GM18861 (cell line): ENCODE measurements around the gene IGFLR1.
A peak's percentile ranks its signal among the peaks of the same experiment; 100 is the strongest.

Experiments used
- ATAC-seq: cut with Tn5 transposase; IDR thresholded peaks from one replicate; pipeline ENCODE4 v1.9.1; 2021; ENCODE audit not compliant: unreplicated experiment

IGFLR1 gene

GRCh38 chr19:35756377-35757230 lies 14.4 kb upstream of the IGFLR1 start, which contains the start of gene HSPB6:
Gene HSPB6, minus strand, starts transcription at chr19:35757029. Its CDS starts 21 bp downstream, at chr19:35757008.
- ATAC-seq, result no peak

DNA sequence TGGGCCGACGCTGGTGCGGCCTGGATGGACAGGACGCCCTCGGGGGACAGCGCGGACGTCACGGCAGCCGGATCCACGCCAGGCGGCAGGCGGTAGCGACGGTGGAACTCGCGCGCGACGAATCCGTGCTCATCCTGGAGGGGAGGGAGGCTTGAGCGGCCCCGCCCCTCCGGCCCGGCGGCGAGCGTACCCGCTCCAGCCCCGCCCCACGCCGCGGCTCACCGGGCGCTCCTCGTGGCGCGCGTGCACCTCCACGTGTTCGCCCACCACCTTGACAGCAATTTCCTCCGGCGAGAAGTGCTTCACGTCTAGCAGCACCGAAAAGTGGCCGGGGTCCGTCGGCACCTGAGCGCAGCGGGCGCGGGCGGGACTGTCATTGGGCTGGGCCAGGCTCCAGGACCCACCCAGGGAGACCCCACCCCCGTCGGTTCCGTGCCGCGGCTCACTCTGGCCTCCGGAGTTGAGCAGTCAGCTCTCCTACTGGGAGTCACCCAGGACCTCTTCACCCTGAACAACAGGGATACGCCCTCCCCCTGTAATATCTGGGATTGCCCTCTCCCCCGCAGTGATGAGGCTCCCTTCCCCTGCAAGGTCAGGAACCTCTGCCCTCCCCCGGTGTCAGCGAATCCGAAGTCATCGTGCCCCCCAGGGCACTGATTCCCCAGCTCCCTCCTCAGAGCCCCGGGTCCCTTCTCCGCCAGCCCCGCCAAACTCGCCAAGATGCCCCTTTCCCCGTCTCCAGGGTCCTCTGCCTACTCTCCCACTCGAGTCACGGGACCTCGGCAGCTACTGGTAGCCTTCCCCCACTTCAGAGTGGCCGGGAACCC lies 13.5 kb upstream of the IGFLR1 start:
- ATAC-seq, result no peak

GRCh38 chr19:35755131-35755549 lies 12.9 kb upstream of the IGFLR1 start:
- ATAC-seq, result no peak

- ATAC-seq, result no peak
Observed at GRCh38 chr19:35754370-35755130, 12.3 kb upstream of the IGFLR1 start.

DNA sequence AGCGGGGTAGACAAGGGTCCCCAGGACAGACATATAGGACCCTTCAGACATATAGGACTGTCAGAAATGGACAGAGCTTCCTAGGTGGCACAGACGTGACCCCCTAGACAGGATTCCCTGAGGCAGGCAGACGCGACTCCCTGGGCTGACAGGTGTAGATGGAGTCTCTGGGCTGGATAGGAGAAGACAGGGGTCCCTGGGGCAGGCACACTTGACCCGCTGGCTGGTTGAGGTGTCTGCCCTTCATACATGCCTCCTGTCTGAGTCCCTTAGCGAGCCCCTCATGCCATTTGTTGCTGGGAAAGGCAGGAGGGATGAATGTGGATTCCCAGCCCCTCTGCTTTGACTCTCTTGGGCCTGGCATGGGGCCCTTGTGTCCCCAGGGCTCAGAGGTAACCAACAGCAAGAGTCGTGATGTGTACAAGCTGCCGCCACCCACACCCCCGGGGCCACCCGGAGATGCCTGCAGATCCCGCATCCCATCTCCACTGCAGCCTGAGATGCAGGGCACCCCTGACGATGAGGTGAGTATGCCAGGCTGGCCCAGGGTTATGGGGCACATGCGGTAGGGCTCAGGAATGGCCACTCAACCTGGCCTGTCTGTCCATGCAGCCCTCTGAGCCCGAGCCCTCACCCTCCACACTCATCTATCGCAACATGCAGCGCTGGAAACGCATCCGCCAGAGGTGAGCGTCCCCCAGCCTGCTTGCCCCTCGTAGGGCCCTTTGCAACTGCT lies 11.6 kb upstream of the IGFLR1 start:
- no peak for ATAC-seq

GRCh38 chr19:35752746-35753350 lies 10.6 kb upstream of the IGFLR1 start:
- no peak for ATAC-seq

DNA sequence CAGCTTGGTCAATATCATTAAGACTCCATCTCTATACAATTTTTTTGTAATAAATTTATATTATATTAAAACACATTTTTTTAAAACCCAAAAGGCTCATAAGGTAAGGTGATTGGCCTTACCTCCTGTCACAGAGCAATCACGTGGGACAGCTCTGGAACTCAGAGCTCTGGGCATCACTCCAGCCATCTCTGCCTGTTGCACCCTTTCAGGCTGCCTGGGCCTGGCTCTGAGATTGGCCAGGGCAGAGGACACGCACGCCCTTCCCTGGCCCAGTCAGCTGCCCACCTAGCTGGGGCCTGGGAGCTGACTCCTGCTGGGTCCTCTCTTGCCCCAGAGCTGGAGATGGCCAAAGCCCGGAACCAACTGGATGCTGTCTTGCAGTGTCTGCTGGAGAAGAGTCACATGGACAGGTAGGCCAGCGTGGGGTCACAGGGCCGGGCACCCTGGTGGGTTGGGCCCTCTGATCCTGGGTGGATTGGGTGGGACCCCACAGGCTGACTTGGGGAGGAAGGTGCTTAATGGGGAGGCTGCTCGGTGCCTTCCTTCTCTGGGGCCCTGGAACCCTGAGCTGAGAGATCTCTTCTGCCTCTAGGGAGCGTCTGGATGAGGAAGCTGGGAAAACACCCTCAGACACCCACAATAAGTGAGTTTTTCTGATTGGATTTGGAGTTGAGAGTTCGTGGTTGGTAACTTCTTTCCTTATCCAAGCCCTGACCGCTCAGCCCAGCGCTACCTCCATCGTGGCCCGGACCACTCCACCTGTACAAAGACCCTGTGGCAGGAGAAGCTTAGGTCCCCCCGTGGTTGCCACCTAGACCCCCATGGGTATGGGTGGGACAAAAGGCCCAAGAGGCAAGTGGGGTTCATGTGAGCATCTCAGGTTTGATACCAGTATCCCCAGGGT lies 9.8 kb upstream of the IGFLR1 start:
- no peak for ATAC-seq

DNA sequence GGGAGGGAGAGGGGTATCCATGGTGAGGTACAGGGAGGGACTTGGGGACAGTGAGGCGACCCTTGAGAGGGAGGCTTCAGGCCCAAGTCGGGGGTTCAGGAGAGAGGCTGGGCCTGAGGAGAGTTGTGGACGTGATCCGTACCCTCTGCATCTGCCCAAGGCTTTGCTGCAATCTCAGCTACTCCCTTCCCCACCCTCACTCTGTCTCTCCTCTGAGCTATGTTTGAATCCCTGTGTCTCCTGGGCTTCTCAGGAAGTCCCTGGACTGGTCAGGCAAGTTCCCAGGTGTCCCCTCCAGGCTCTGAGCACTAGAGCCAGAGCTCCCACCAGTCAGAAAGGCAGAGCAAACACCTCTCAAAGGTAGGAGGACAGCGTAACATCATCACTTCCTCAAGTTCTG lies 7.9 kb upstream of the IGFLR1 start:
- ATAC-seq, result no peak

GRCh38 chr19:35748106-35749020 lies 6.1 kb upstream of the IGFLR1 start, which contains the start of gene LIN37:
Gene LIN37, plus strand, starts transcription at chr19:35748576. Its CDS starts 149 bp downstream, at chr19:35748725.
- ATAC-seq, result peak; percentile 63

GRCh38 chr19:35746531-35746930 lies 4.3 kb upstream of the IGFLR1 start:
- no peak for ATAC-seq

GRCh38 chr19:35746087-35746462 lies 3.8 kb upstream of the IGFLR1 start:
- no peak for ATAC-seq

DNA sequence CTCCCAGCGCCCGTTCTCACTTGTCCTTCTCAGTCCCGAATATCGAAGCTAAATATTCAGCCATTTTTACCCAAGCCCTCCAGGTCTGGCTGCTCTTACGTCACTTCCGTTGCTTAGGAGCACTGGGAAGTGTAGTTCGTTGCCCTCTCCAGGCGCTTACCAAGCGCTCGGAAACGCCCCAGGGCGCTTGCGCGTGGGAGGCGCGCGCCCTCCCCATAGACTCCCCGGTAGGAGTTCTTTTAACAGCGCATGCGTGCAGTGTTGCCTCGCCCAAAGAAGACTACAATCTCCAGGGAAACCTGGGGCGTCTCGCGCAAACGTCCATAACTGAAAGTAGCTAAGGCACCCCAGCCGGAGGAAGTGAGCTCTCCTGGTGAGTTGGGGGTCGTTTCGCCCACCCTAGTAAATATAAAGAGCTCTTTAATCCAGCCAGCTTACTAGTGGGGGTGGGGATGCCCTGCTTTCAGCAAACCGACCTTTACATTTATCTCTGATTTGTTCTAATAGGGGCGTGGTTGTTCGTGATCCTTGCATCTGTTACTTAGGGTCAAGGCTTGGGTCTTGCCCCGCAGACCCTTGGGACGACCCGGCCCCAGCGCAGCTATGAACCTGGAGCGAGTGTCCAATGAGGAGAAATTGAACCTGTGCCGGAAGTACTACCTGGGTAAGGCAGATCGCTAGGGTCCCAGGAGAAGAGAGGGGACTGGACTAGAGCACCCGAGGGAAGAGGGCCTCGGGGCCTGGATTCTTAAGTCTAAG lies 3.3 kb upstream of the IGFLR1 start, which contains the start of the genes PSENEN and U2AF1L4:
Gene PSENEN (plus strand): TSS at position 324 of the 759 bp plus-strand sequence. CDS start 280 bp downstream, at position 604.
Gene U2AF1L4 (minus strand): TSS at position 91 of the 759 bp plus-strand sequence. CDS start 27 bp downstream, at position 64.
- peak; percentile 44 for ATAC-seq

- no peak for ATAC-seq
Observed at GRCh38 chr19:35744430-35745327, 2.4 kb upstream of the IGFLR1 start.

- ATAC-seq, result no peak
Observed at GRCh38 chr19:35743640-35744429, 1.6 kb upstream of the IGFLR1 start.

DNA sequence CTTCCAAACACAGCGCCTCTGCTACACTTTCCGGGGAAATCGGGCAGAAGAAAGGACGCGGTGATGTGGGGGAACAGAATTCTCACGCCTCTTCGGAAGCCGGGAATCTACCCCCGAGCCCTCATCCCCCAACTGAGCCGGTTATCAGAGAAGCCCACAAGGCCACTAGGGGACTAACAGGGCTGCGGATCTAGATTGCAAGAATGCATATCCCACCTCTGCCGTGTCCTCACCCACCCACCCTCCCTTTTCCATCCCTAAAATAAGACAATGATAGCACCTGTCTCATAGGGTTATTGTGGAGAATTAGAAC lies 1.1 kb downstream of the IGFLR1 start:
- no peak for ATAC-seq
